SU-DHL-6 (cell line): ENCODE data around the gene PRKAR1B.

Experiments
- H2AFZ ChIP-seq: fragments of 200-600 bp; sonication (generic); 2 replicates; pipeline ENCODE4 v1.6.1; 2014; ENCODE audit warnings: low read depth, mild to moderate bottlenecking, moderate library complexity, mixed read lengths, antibody characterized with exemption, low read length; ENCODE audit not compliant: severe bottlenecking
- H3F3A ChIP-seq: fragments of 200-600 bp; shearing (Covaris generic); 2 replicates; pipeline ENCODE4 v1.6.0; 2016; ENCODE audit warnings: antibody characterized with exemption, mild to moderate bottlenecking; ENCODE audit not compliant: insufficient read depth
- H3K27ac ChIP-seq: fragments of 200-600 bp; sonication (generic); 2 replicates; pipeline ENCODE4 v1.5.1; 2016; ENCODE audit warnings: low read depth, mild to moderate bottlenecking, low read length, moderate library complexity, mixed read lengths
- H3K27me3 ChIP-seq: fragments of 200-600 bp; sonication (generic), shearing (Covaris generic); 2 replicates; pipeline ENCODE4 v1.6.0; 2014; ENCODE audit warnings: mild to moderate bottlenecking, low read length
- H3K36me3 ChIP-seq: fragments of 200-600 bp; sonication (generic); 2 replicates; pipeline ENCODE4 v1.6.1; 2014; ENCODE audit warnings: mild to moderate bottlenecking, low read length, mixed read lengths
- H3K4me2 ChIP-seq: fragments of 300-600, 200-600 bp; shearing (Covaris generic), sonication (generic); 2 replicates; pipeline ENCODE4 v1.6.0; 2014; ENCODE audit warnings: low read length, low read depth, mild to moderate bottlenecking; ENCODE audit not compliant: poor library complexity, severe bottlenecking
- H3K4me3 ChIP-seq: fragments of 200-600 bp; sonication (generic); 2 replicates; pipeline ENCODE4 v1.5.1; 2014; ENCODE audit warnings: antibody characterized with exemption, low read length, mild to moderate bottlenecking, mixed read lengths; ENCODE audit not compliant: insufficient read depth, poor library complexity, severe bottlenecking
- H3K79me2 ChIP-seq: fragments of 200-600 bp; sonication (generic); 2 replicates; pipeline ENCODE4 v1.6.1; 2014; ENCODE audit warnings: mild to moderate bottlenecking, low read length, moderate library complexity; ENCODE audit not compliant: insufficient read depth
- H3K9ac ChIP-seq: fragments of 200-600 bp; sonication (generic); 2 replicates; pipeline ENCODE4 v1.7.0; 2014; ENCODE audit warnings: mild to moderate bottlenecking, low read length
- H3K9me2 ChIP-seq: fragments of 200-600 bp; sonication (generic); replicated peaks from 2 replicates; pipeline ENCODE4 v1.6.1; 2014; ENCODE audit warnings: low read length; ENCODE audit not compliant: insufficient read depth
- H3K9me3 ChIP-seq: fragments of 200-600 bp; sonication (generic); 2 replicates; pipeline ENCODE4 v1.6.1; 2014; ENCODE audit warnings: low read length, mixed read lengths; ENCODE audit not compliant: insufficient read depth
- H4K20me1 ChIP-seq: fragments of 200-600 bp; sonication (generic); 2 replicates; pipeline ENCODE4 v1.6.1; 2014; ENCODE audit warnings: low read depth, mild to moderate bottlenecking, antibody characterized with exemption, low read length, moderate library complexity, mixed read lengths
- CTCF ChIP-seq: fragments of 200-600 bp; sonication (generic); IDR thresholded peaks from one replicate; pipeline ENCODE4 v1.5.1; 2017; ENCODE audit warnings: antibody characterized with exemption, mild to moderate bottlenecking, low read length, moderate library complexity; ENCODE audit not compliant: insufficient read depth, poor library complexity, severe bottlenecking
- EZH2phosphoT487 ChIP-seq: fragments of 200-600 bp; sonication (generic), shearing (Covaris generic); conservative IDR thresholded peaks from 2 replicates; pipeline ENCODE4 v1.6.1; 2018; ENCODE audit warnings: mild to moderate bottlenecking, antibody characterized with exemption, low read length, moderate library complexity, mixed read lengths

The PRKAR1B gene

GRCh38 chr7:684416-684815 lies 42.7 kb downstream of the PRKAR1B start:
- peaks cover 27% of the 10 kb centered on the region for H3K9me3 ChIP-seq
- H2AFZ ChIP-seq = no peak overlapping the region
- H4K20me1 ChIP-seq = no peaks in the 10 kb centered on the region
- H3K27ac ChIP-seq = no peak overlapping the region
- H3K36me3 ChIP-seq = peaks cover 28% of the 10 kb centered on the region
- H3K4me2 ChIP-seq = no peak overlapping the region
- no peaks in the 10 kb centered on the region for H3K79me2 ChIP-seq
- H3K4me3 ChIP-seq = no peak overlapping the region
- H3K9me2 ChIP-seq = no peaks in the 10 kb centered on the region
- H3F3A ChIP-seq = no peaks in the 10 kb centered on the region
- TF ChIP-seq CTCF (no peak), EZH2phosphoT487 (no peak)
- H3K27me3 ChIP-seq = no peaks in the 10 kb centered on the region
- no peak overlapping the region for H3K9ac ChIP-seq

- H3K79me2 ChIP-seq = no peaks in the 10 kb centered on the region
- H3F3A ChIP-seq = no peaks in the 10 kb centered on the region
- H3K4me3 ChIP-seq = no peak overlapping the region
- no peaks in the 10 kb centered on the region for H4K20me1 ChIP-seq
- H3K36me3 ChIP-seq = peaks cover 25% of the 10 kb centered on the region
- no peak overlapping the region for H2AFZ ChIP-seq
- no peaks in the 10 kb centered on the region for H3K27me3 ChIP-seq
- H3K9me2 ChIP-seq = no peaks in the 10 kb centered on the region
- H3K27ac ChIP-seq = no peak overlapping the region
- H3K9me3 ChIP-seq = peaks cover 27% of the 10 kb centered on the region
- TF ChIP-seq EZH2phosphoT487 = no peak
- no peak for TF ChIP-seq CTCF
- H3K9ac ChIP-seq = no peak overlapping the region
- H3K4me2 ChIP-seq = no peak overlapping the region
Observed at GRCh38 chr7:683526-684205, 43.4 kb downstream of the PRKAR1B start.

GRCh38 chr7:682810-683209 lies 44.3 kb downstream of the PRKAR1B start:
- TF ChIP-seq EZH2phosphoT487 = no peak
- TF ChIP-seq CTCF = no peak
- Histone ChIP-seq H3K79me2 (no peaks in the 10 kb centered on the region), H3K4me3 (no peak overlapping the region), H4K20me1 (no peaks in the 10 kb centered on the region), H3K9ac (no peak overlapping the region), H3K9me2 (no peaks in the 10 kb centered on the region), H3K27me3 (no peaks in the 10 kb centered on the region), H3K36me3 (peaks cover 23% of the 10 kb centered on the region), H3K9me3 (peaks cover 27% of the 10 kb centered on the region), H2AFZ (no peak overlapping the region), H3K4me2 (no peak overlapping the region), H3F3A (no peaks in the 10 kb centered on the region), H3K27ac (no peak overlapping the region)
